ENCODE measurements around the gene CUEDC1. TPM values are rescaled to one million over a fixed set of nuclear protein-coding genes. Genes with fewer than 3 reads are reported as not detected.
A peak's percentile ranks its signal among the peaks of the same experiment; 100 is the strongest.

Gene CUEDC1
- total RNA-seq, 2 experiments from 2014 or later, result 0.47 TPM; not detected in 1

DNA sequence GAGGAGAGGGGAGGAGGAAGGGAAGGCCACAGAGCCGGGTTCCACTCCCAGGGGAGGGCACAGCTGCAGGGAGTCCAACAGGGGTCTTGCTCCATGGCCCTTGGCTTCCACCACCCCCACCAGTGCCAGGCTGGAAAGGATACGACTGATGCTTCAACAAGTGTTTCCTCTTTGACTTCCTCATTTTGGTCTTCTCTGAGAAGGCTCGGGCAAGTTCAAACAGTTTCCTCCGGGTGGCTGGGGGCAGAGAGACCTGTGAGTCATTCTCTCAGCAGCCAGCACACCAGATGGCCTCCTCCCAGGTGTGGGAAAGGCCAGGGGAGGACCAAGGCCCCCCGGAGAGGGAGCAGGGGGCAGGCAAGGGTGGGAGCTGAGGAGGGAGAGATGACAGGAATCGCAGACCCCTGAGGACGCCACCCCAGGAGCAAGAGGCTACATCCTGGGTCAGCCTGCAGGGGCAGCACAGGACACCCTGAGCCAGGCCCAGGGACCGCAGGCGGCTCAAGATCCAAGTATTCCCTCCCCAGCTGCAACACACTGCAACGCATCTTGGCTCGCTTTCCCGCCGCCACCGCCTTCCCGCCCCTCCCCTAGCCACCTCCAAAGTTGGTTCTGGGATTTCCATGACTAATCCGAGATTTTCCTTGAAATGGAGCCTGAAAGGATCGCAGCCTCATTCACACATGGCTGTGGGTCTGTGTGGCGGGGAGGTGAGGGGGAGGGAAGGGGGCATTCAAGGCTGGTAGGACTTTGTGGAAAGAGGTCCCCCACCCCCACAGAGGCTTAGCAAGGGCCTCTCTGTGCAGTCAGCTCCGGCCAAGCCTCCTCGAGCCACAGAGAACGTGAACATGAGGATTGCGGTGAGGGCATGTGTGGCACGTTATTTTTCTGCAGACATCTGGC lies 87.0 kb downstream of the CUEDC1 start:
- peak; percentile 61 for DNase-seq

DNA sequence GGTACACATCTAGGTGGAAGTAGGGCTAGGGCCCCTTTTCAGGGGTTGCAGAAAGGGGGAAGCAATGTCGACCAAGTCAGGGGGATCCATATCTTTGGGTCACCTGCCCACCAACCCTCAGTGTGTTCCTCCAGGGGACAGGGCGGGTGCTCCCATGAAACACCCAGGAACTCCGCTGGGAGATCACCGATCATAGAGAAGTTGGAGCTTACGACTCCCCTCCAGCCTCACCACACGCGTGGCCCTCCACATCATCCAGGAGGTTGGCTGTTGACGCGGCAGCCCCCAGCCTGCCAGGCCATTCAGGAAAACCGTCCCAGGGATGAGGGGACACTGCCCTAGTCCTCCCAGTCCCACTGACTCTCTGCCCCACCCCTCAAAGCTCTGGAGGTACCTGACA lies 88.1 kb downstream of the CUEDC1 start:
- ChIA-PET CTCF (interaction anchor here (1.1 kb wide), 2 partner anchors 11 to 89 kb away, joined by 3 to 6 read pairs; no protein-coding TSS in a partner anchor), POLR2A (no interaction called here)
- no peak overlapping the region for H3K27ac Mint-ChIP-seq
- no peaks in the 10 kb centered on the region for H3K36me3 Mint-ChIP-seq (ENCODE audit: low read depth)
- peaks cover 22% of the 10 kb centered on the region for H3K27me3 Mint-ChIP-seq
- no peaks in the 10 kb centered on the region for H3K9me3 Mint-ChIP-seq
- H3K4me1 Mint-ChIP-seq, result peaks cover 21% of the 10 kb centered on the region
- no peak overlapping the region for H3K4me3 Mint-ChIP-seq
- no peak for DNase-seq

More for the DNA sequence above, 87.0 kb downstream of the CUEDC1 start:
- CTCF ChIA-PET, result interaction anchor here (2.8 kb wide), 1 partner anchor 9 kb away, joined by 12 read pairs; no protein-coding TSS in a partner anchor
- H3K36me3 Mint-ChIP-seq (ENCODE audit: low read depth), result no peaks in the 10 kb centered on the region
- peaks cover 26% of the 10 kb centered on the region for H3K4me1 Mint-ChIP-seq
- H3K27ac Mint-ChIP-seq, result peak overlapping the region; percentile 80
- no peaks in the 10 kb centered on the region for H3K9me3 Mint-ChIP-seq
- H3K27me3 Mint-ChIP-seq, result peaks cover 17% of the 10 kb centered on the region
- H3K4me3 Mint-ChIP-seq, result no peak overlapping the region
- POLR2A ChIA-PET, result interaction anchor here (0.6 to 0.7 kb wide), 2 partner anchors 14 to 131 kb away, joined by 3 to 8 read pairs; no protein-coding TSS in a partner anchor

DNA sequence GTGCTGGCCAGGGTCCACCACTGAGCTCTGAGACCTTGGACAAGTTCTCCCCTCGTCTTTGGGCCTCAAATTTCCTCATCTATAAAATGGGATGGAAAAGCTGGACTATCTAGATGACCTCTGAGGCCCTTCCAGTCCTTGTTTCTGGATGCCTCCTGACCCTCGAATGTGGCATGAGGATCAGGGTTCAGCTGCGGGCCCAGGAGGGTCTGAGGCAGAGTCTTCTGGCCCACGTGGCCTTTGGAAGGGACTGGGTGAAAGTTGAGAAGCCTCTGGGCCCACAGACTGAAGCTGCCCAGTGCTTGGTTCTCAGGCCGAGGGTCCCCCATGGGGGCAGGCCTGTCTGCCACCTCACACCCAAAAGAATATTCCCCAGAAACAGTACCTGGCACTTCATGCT lies 88.5 kb downstream of the CUEDC1 start:
- ChIA-PET CTCF (interaction anchor here (1.1 kb wide), 2 partner anchors 12 to 89 kb away, joined by 3 to 6 read pairs; no protein-coding TSS in a partner anchor), POLR2A (no interaction called here)
- H3K4me3 Mint-ChIP-seq, result no peak overlapping the region

DNA sequence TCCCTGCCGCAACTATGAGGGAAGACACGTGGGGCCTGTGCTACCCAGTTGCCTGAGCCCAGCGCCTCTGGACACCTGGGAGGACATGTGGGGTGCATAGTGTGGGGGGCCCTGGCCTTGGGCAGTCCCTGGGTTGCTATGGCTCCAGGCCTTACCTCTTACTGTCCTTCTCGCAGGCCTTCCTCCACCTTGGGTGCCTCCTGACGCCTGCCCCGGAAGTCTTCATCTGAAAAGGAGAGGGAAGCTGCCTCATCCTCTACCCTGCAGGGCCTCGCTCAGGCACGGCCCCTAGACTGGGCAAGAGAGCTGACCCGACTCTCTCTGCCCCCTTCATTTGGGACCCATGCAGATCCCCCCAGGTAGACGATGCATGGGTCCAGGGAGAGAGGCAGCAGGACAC lies 88.9 kb downstream of the CUEDC1 start:
- Mint-ChIP-seq H3K4me1 (peaks cover 24% of the 10 kb centered on the region), H3K9me3 (no peaks in the 10 kb centered on the region), H3K27ac (peak overlapping the region; percentile 28), H3K4me3 (no peak overlapping the region), H3K27me3 (peaks cover 21% of the 10 kb centered on the region), H3K36me3 (ENCODE audit: low read depth) (no peaks in the 10 kb centered on the region)
- CTCF ChIA-PET, result interaction anchor here (1.1 to 2.0 kb wide), 3 partner anchors 12 to 89 kb away, joined by 3 to 6 read pairs (median 5); no protein-coding TSS in a partner anchor
- DNase-seq, result no peak
- POLR2A ChIA-PET, result no interaction called here

More for the DNA sequence above, 88.5 kb downstream of the CUEDC1 start:
- H3K27ac Mint-ChIP-seq, result no peak overlapping the region
- H3K36me3 Mint-ChIP-seq (ENCODE audit: low read depth), result no peaks in the 10 kb centered on the region
- no peaks in the 10 kb centered on the region for H3K9me3 Mint-ChIP-seq
- no peak for DNase-seq
- H3K27me3 Mint-ChIP-seq, result peaks cover 21% of the 10 kb centered on the region
- H3K4me1 Mint-ChIP-seq, result peaks cover 22% of the 10 kb centered on the region

DNA sequence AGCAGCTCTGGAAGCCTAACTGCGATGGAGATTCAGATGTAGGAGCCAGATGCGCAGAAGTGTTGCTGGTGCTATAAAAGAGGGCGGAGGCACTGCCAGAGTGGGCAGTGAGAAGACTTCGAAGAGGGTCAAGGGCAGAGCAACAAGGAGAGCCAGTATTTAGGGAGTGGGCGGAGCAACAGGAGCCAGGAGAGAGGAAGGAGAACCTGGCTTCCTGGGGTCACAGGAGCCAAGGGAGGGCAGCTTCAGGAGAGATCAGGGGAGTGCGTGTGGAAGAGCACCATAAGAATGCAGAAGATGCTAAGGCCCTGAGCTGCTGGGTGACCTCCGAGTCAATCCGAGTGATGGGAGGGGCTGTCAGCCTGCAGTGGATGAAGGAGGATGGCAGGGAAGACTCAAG lies 90.9 kb downstream of the CUEDC1 start:
- Mint-ChIP-seq H3K27ac (no peak overlapping the region), H3K27me3 (peaks cover 30% of the 10 kb centered on the region), H3K9me3 (no peaks in the 10 kb centered on the region), H3K4me1 (peaks cover 34% of the 10 kb centered on the region), H3K36me3 (ENCODE audit: low read depth) (no peaks in the 10 kb centered on the region), H3K4me3 (no peak overlapping the region)
- CTCF ChIA-PET, result interaction anchor here (0.6 to 2.0 kb wide), 3 partner anchors 10 to 72 kb away, joined by 3 to 5 read pairs (median 3); no protein-coding TSS in a partner anchor
- POLR2A ChIA-PET, result no interaction called here
- no peak for DNase-seq

DNA sequence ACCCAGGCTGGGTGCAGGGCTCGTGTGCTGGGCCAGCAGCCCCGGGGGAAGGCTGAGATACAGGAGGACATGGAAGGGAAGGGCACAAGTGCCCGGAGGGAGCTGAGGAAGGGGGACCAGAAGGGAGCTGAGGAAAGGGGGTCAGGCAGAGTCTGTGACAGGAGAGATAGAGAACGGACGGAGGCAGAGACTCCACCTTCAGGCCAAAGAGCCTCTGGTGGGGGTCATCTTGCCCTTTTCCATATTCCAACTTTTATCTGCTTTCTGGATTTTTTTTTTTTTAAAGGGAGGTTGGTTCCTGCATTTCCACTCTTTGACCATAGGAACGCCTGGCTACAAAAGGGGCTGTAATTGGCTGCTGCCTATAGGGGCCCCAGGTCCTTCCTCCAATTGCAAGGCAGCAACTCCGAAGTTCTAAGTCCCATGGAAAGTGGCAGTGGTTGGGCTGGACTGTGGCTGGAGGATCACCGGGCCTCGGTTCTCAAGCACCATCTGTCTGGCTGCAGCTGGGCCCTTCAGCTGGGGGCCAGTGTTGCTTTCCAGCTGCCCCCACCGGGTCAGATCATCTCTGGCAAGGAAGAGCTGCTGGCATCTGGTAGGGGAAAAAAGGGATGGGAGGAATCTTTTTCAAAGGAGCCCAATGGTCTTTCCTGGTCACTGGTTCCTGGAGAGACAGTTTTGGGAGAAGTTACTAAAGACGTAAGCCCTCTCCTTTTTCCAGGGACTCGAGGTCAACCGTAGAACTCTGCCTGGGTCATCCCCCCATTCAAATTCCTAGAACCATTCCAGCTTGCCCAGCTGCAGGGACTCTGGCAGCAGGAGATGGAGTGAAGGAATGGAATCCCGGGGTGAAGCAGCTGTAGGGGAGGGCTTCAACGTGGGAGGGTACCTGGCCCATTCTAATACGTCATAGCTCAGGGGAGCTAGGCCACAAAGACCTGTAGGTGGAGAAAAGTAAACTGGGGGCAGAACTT lies 92.2 kb downstream of the CUEDC1 start:
- Mint-ChIP-seq H3K27me3 (peaks cover 40% of the 10 kb centered on the region), H3K27ac (no peak overlapping the region), H3K36me3 (ENCODE audit: low read depth) (no peaks in the 10 kb centered on the region), H3K4me1 (peaks cover 24% of the 10 kb centered on the region), H3K4me3 (no peak overlapping the region), H3K9me3 (no peaks in the 10 kb centered on the region)
- DNase-seq, result no peak
- ChIA-PET POLR2A (interaction anchor here (0.7 kb wide), 2 partner anchors 136 to 247 kb away, joined by 3 to 4 read pairs; no protein-coding TSS in a partner anchor), CTCF (interaction anchor here (0.6 to 0.9 kb wide), 2 partner anchors 23 to 127 kb away, joined by 3 read pairs; no protein-coding TSS in a partner anchor)

DNA sequence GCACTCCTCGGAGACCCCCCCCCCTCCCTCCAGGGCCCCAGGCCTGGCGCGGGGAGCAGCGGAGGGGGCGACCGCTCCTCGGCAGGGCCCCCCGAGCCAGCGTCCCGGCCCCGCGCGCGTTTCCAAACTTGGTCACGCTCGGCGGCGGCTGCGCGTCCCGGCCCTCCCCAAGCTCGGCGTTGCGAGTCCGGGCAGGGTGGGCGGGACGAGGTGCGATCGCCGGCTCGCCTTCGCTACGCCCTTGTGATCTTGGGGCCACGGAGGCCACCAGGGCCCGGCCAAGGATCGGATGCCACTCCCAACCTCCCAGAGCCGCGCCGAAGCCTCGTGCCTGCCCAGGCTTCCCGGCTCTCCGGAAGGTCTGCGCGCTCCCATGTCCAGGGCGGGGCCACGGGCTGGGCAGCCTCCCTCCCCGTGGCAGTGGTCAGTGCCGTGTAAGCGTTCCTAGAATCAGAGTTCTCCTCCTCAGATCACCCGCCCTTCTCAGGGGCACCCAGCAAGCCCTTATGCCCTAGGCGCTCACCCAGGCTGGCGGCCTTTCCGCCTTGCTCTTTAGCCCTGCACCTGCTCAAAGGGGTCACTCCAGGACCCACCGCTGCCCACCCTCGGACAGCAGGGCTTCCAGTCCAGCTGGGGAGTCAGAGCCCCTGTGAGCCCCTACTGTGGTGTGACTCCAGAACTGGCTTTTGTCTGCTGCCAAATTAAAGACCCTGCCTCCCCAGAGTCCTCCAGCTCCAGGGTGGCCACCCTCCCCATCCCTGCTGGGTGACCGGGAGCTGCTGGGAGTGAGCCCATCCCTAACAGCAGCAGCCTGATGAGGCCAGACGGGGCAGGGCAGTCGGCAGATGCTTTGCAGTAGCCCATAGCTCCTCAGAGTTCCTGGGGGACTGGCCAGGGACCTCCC lies 93.2 kb downstream of the CUEDC1 start:
- peaks cover 15% of the 10 kb centered on the region for H3K4me1 Mint-ChIP-seq
- no peak overlapping the region for H3K27ac Mint-ChIP-seq
- no peaks in the 10 kb centered on the region for H3K9me3 Mint-ChIP-seq
- POLR2A ChIA-PET, result interaction anchor here (0.7 kb wide), 1 partner anchor 137 kb away, joined by 4 read pairs; no protein-coding TSS in a partner anchor
- H3K27me3 Mint-ChIP-seq, result peaks cover 40% of the 10 kb centered on the region
- CTCF ChIA-PET, result interaction anchor here (0.6 to 1.1 kb wide), 4 partner anchors 22 to 128 kb away, joined by 3 read pairs; no protein-coding TSS in a partner anchor
- H3K36me3 Mint-ChIP-seq (ENCODE audit: low read depth), result no peaks in the 10 kb centered on the region
- peak overlapping the region; percentile 11 for H3K4me3 Mint-ChIP-seq
- no peak for DNase-seq

DNA sequence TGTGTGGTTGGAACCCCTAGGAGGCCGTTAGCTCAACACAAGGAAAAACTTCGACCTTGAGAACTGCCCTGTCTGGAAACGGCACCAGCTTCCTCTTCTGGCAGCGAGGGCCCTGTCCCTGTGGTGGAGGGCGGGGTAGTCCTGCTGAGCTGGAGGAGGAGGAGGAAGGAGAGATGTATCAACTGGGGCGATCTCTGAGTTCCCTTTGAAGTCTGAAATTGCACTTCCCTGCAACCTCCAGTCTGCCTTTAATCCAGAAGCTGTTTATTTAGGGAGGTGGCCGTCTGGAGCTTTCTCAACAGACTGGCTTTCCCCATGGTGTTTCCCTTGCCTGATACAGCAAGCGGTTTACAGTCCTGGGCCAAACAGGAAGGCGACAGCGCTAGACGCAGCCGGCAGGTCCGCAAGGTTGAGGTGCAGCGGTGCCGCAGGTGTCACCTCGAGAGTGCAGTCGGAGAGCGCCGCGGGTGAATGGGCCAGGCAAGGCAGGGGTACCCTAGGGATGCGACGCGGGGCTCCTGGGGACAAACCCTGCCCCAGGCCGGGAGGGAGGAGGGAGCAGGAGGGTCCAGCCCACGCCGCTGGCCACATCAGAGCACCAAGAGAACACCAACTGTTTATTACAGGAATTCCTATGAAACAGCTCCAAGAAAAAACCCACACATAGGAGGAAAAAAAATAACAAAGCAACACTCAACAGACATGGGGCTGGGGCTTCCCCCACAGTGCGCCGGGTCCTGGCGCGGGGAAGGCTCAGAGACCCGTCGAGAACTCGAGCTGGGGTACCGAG lies 94.0 kb downstream of the CUEDC1 start:
- Mint-ChIP-seq H3K36me3 (ENCODE audit: low read depth) (no peaks in the 10 kb centered on the region), H3K27me3 (peaks cover 40% of the 10 kb centered on the region), H3K4me3 (peak overlapping the region; percentile 66), H3K27ac (peak overlapping the region; percentile 55), H3K4me1 (peaks cover 14% of the 10 kb centered on the region), H3K9me3 (no peaks in the 10 kb centered on the region)
- CTCF ChIA-PET, result interaction anchor here (0.6 to 2.0 kb wide), 10 partner anchors 11 to 253 kb away, joined by 3 to 15 read pairs (median 3); partner anchors contain the start of gene MRPS23
- DNase-seq, result peak; percentile 45
- POLR2A ChIA-PET, result interaction anchor here (0.7 kb wide), 1 partner anchor 13 kb away, joined by 3 read pairs; no protein-coding TSS in a partner anchor

DNA sequence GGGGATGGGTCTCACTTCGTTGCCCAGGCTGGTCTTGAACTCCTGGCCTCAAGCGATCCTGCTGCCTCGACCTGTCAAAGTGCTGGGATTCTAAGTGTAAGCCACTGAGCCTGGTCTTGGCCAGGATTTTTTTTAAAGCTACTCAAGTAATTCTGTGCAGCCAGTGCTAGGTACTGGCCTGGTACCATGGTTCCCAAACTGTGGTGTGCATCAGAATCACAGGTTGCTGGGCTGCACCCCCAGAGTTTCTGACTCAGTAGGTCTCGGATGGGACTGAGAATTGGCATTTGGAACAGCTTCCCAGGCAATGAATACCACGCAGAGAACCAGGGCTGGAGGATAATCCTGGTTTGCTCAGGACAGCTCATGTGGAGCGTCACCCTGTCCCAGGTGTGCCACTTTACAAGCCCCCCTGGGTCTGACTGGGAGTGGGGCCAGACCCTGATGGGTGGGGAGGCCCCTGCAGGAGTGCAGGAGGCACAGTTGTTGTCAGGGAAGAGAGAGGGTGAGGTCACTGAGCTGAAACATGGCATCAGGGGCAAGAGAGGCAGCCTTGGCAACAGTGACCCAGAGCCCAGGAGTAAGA lies 94.7 kb downstream of the CUEDC1 start:
- Mint-ChIP-seq H3K27ac (no peak overlapping the region), H3K9me3 (no peaks in the 10 kb centered on the region), H3K4me3 (peak overlapping the region; percentile 66), H3K27me3 (peaks cover 40% of the 10 kb centered on the region), H3K4me1 (peaks cover 14% of the 10 kb centered on the region), H3K36me3 (ENCODE audit: low read depth) (no peaks in the 10 kb centered on the region)
- ChIA-PET CTCF (interaction anchor here (0.6 to 2.0 kb wide), 12 partner anchors 9 to 254 kb away, joined by 3 to 15 read pairs (median 4); partner anchors contain the start of gene MRPS23), POLR2A (interaction anchor here (0.7 kb wide), 1 partner anchor 14 kb away, joined by 3 read pairs; no protein-coding TSS in a partner anchor)
- DNase-seq, result no peak

DNA sequence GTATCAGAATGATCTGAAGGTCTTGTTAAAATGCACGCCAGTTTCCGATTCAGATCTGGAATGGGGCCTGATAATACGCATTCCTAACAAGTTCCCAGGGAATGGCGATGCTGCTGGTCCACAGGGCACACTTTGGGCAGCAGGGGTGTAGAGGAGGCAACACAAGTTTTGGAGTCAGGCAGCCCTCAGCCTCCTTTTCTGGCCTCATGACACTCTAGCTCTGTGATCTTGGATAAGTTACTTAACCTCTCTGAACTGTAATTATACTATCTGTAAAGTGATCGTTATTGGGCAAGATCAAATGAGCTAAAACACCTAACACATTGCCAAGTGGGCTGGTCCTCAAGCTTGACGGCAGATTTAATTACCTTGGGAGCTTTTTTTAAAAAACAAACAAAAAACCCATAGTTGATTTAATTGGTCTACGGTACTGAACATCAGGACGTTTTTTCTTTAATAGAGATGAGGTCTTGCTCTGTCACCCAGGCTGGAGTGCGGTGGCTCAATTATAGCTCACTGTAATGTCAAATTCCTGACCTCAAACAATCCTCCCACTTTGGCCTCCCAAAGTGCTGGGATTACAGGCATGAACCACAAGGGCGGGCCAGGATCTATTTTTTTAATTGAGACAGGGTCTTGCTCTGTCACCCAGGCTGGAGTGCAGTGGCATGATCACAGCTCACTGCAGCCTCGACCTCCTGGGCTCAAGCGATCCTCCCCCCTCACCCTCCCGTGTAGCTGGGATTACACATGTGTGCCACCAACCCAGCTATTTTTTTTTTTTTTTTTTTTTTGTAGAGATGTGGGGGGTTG lies 95.4 kb downstream of the CUEDC1 start:
- POLR2A ChIA-PET, result no interaction called here
- DNase-seq, result no peak
- no peak overlapping the region for H3K27ac Mint-ChIP-seq

More for the DNA sequence above, 95.4 kb downstream of the CUEDC1 start:
- CTCF ChIA-PET, result interaction anchor here (0.6 to 2.0 kb wide), 12 partner anchors 10 to 253 kb away, joined by 3 to 15 read pairs (median 4); partner anchors contain the start of gene MRPS23
- H3K9me3 Mint-ChIP-seq, result no peaks in the 10 kb centered on the region
- H3K4me1 Mint-ChIP-seq, result peaks cover 14% of the 10 kb centered on the region
- no peaks in the 10 kb centered on the region for H3K36me3 Mint-ChIP-seq (ENCODE audit: low read depth)
- peaks cover 37% of the 10 kb centered on the region for H3K27me3 Mint-ChIP-seq
- H3K4me3 Mint-ChIP-seq, result no peak overlapping the region
